ENCODE results near the gene TEX35.

DNA sequence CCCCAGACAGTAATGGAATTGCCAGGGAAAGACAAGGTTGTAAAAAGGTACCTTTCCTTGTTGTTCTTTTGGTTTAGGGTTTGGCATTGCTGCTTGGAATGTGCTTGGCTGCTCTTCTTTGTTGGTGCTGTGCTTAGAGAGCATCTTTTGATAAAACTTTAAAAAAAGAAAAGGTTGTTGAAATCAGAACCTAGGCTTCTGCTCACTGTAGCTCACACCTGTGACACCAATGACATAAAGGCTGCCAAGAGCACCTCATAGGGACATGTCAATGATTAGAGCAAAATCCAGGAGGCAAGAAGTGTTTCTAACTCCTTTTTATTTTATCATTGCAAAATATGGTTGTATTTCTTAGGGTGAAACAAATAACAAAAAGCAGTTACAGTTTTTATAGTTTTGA, 45.1 kb upstream of the TEX35 start:
- TF ChIP-seq EZH2 (IDR thresholded peaks at IDR 0.05; ENCODE audit: borderline replicate concordance, low read depth, low read length, severe bottlenecking) = no peak
- TF ChIP-seq, protein P1, sequence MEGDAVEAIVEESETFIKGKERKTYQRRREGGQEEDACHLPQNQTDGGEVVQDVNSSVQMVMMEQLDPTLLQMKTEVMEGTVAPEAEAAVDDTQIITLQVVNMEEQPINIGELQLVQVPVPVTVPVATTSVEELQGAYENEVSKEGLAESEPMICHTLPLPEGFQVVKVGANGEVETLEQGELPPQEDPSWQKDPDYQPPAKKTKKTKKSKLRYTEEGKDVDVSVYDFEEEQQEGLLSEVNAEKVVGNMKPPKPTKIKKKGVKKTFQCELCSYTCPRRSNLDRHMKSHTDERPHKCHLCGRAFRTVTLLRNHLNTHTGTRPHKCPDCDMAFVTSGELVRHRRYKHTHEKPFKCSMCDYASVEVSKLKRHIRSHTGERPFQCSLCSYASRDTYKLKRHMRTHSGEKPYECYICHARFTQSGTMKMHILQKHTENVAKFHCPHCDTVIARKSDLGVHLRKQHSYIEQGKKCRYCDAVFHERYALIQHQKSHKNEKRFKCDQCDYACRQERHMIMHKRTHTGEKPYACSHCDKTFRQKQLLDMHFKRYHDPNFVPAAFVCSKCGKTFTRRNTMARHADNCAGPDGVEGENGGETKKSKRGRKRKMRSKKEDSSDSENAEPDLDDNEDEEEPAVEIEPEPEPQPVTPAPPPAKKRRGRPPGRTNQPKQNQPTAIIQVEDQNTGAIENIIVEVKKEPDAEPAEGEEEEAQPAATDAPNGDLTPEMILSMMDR (IDR thresholded peaks at IDR 0.05; ENCODE audit: borderline replicate concordance, extremely low read depth, low read length, poor library complexity, severe bottlenecking) = no peak

All from DND-41 (cell line).